Adrenal gland (tissue), 5 donors: ENCODE data around the gene TMEM266.

ENCODE experiments used
- POLR2A ChIP-seq, 2 donors: fragments of 450-650 bp; IDR thresholded peaks; one replicate each; pipeline ENCODE4 v1.6.1; 2017; ENCODE audit warnings: antibody characterized with exemption in 2 of 2, mild to moderate bottlenecking in 2 of 2, moderate library complexity in 1 of 2
- TF ChIP-seq, protein P1 (sequence below), 6 experiments: fragments of 450-650 bp in 4 of 6; fragments of 200-600 bp in 2 of 6; sonication (generic) in 1 of 6; IDR thresholded peaks; 1 replicate in 5 of 6; 2 replicates in 1 of 6; pipeline versions ENCODE4 v1.5.1 to v1.8.0; 2016 to 2021; ENCODE audit warnings: antibody characterized with exemption in 6 of 6, mild to moderate bottlenecking in 2 of 6, moderate library complexity in 1 of 6
- donor health status: DM: no; HTN: no; CAD: no.

DNA sequence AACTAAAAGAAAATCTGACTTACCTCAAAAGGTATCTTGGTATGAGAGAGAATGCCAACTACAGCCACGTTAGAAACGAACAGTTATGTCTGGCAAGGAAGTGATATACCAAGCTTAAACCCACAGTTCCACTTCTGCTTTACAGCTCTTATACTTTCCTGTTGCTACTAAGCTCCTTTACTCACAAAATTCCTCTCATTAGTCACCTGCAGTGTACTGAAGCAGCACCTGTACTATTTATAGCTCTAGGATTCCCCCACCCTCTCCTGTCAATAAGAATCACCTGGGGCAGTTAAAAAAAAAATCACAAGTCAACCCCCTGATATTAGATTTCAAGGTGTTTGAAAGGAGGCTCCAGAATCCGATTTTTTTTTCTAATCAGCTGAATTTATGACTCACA lies 2.9 kb upstream of the TMEM266 start:
- TF ChIP-seq, protein P1, sequence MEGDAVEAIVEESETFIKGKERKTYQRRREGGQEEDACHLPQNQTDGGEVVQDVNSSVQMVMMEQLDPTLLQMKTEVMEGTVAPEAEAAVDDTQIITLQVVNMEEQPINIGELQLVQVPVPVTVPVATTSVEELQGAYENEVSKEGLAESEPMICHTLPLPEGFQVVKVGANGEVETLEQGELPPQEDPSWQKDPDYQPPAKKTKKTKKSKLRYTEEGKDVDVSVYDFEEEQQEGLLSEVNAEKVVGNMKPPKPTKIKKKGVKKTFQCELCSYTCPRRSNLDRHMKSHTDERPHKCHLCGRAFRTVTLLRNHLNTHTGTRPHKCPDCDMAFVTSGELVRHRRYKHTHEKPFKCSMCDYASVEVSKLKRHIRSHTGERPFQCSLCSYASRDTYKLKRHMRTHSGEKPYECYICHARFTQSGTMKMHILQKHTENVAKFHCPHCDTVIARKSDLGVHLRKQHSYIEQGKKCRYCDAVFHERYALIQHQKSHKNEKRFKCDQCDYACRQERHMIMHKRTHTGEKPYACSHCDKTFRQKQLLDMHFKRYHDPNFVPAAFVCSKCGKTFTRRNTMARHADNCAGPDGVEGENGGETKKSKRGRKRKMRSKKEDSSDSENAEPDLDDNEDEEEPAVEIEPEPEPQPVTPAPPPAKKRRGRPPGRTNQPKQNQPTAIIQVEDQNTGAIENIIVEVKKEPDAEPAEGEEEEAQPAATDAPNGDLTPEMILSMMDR (IDR thresholded peaks at IDR 0.05) = no peak
- TF ChIP-seq POLR2A (IDR thresholded peaks at IDR 0.05) = no peak
